ENCODE results near the gene UQCRC2.
"Not testable (repeated sequence)": the region's sequence is repeated elsewhere in the genome, so short reads cannot be mapped to it uniquely, and the experiment has no call there.

Gene UQCRC2

GRCh38 chr16:21952793-21953540 lies at the start of gene UQCRC2:
UQCRC2 (plus strand) TSS chr16:21953361; CDS start chr16:21953424, 63 bp downstream.
- no peak for FAIRE-seq

GRCh38 chr16:21932650-21933049 lies 20.5 kb upstream of the UQCRC2 start:
- FAIRE-seq; DNase-seq (ENCODE audit: insufficient read length, low spot score): not testable (repeated sequence)

More at GRCh38 chr16:21952793-21953540, at the start of gene UQCRC2:
- peak; percentile 90 for DNase-seq (ENCODE audit: insufficient read length, low spot score)

GRCh38 chr16:21933316-21933715 lies 19.8 kb upstream of the UQCRC2 start:
- FAIRE-seq; DNase-seq (ENCODE audit: insufficient read length, low spot score): not testable (repeated sequence)

- FAIRE-seq = not testable (repeated sequence)
These were observed 19.4 kb upstream of the UQCRC2 start for GRCh38 chr16:21933790-21934189.

GRCh38 chr16:21936216-21936615 lies 16.9 kb upstream of the UQCRC2 start:
- not testable (repeated sequence) for DNase-seq (ENCODE audit: insufficient read length, low spot score); FAIRE-seq

More at GRCh38 chr16:21933790-21934189, 19.4 kb upstream of the UQCRC2 start:
- DNase-seq (ENCODE audit: insufficient read length, low spot score) = not testable (repeated sequence)

GRCh38 chr16:21937336-21937829 lies 15.8 kb upstream of the UQCRC2 start:
- no peak for FAIRE-seq

GRCh38 chr16:21940570-21940969 lies 12.6 kb upstream of the UQCRC2 start:
- DNase-seq (ENCODE audit: insufficient read length, low spot score) (no peak), FAIRE-seq (no peak)

More at GRCh38 chr16:21937336-21937829, 15.8 kb upstream of the UQCRC2 start:
- DNase-seq (ENCODE audit: insufficient read length, low spot score) = no peak

- FAIRE-seq = no peak
These were observed 9.6 kb upstream of the UQCRC2 start for GRCh38 chr16:21943571-21943970.

GRCh38 chr16:21946889-21947635 lies 6.1 kb upstream of the UQCRC2 start:
- FAIRE-seq = no peak
- DNase-seq (ENCODE audit: insufficient read length, low spot score) = no peak

More at GRCh38 chr16:21943571-21943970, 9.6 kb upstream of the UQCRC2 start:
- no peak for DNase-seq (ENCODE audit: insufficient read length, low spot score)

- DNase-seq (ENCODE audit: insufficient read length, low spot score) (no peak), FAIRE-seq (no peak)
These were observed 3.4 kb upstream of the UQCRC2 start for GRCh38 chr16:21949713-21950260.

GRCh38 chr16:21950782-21951521 lies 2.2 kb upstream of the UQCRC2 start:
- no peak for FAIRE-seq
- DNase-seq (ENCODE audit: insufficient read length, low spot score) = peak; percentile 8

- FAIRE-seq (no peak), DNase-seq (ENCODE audit: insufficient read length, low spot score) (peak; percentile 38)
These were observed 945 bp upstream of the UQCRC2 start for GRCh38 chr16:21952040-21952792.

- no peak for FAIRE-seq
These were observed 361 bp downstream of the UQCRC2 start for GRCh38 chr16:21953541-21953902.

GRCh38 chr16:21957714-21958346 lies 4.7 kb downstream of the UQCRC2 start:
- DNase-seq (ENCODE audit: insufficient read length, low spot score) (no peak), FAIRE-seq (no peak)

More at GRCh38 chr16:21953541-21953902, 361 bp downstream of the UQCRC2 start:
- DNase-seq (ENCODE audit: insufficient read length, low spot score) = no peak

GRCh38 chr16:21959050-21959449 lies 5.9 kb downstream of the UQCRC2 start:
- DNase-seq (ENCODE audit: insufficient read length, low spot score) (no peak), FAIRE-seq (no peak)

- no peak for FAIRE-seq
- DNase-seq (ENCODE audit: insufficient read length, low spot score) = no peak
These were observed 9.3 kb downstream of the UQCRC2 start for GRCh38 chr16:21962475-21962874.

- DNase-seq (ENCODE audit: insufficient read length, low spot score) (no peak), FAIRE-seq (no peak)
These were observed 10.7 kb downstream of the UQCRC2 start for GRCh38 chr16:21963887-21964286.

- no peak for FAIRE-seq
- DNase-seq (ENCODE audit: insufficient read length, low spot score) = no peak
These were observed 11.2 kb downstream of the UQCRC2 start for GRCh38 chr16:21964353-21964752.

GRCh38 chr16:21971856-21972255 lies 18.7 kb downstream of the UQCRC2 start:
- DNase-seq (ENCODE audit: insufficient read length, low spot score) (no peak), FAIRE-seq (no peak)

Data from HTR-8/SVneo (cell line).